ENCODE results near the gene SPEM3.

- TF ChIP-seq REST (IDR thresholded peaks at IDR 0.05; ENCODE audit: insufficient replicate concordance, low read depth) (no peak), CTCF (IDR thresholded peaks at IDR 0.05; ENCODE audit: insufficient read depth, low read length) (no peak), POLR2AphosphoS5 (IDR thresholded peaks at IDR 0.05; ENCODE audit: low read depth) (no peak), SPI1 (IDR thresholded peaks at IDR 0.05; ENCODE audit: borderline replicate concordance, low read depth) (no peak), GABPA (IDR thresholded peaks at IDR 0.05; ENCODE audit: low read depth) (no peak)
These were observed 34.8 kb upstream of the SPEM3 start for GRCh38 chr17:7393613-7394451.
